ENCODE results near the gene IFNL2.

Gene IFNL2

GRCh38 chr19:39304701-39305571 is 36.7 kb downstream of the IFNL2 start:
- Histone ChIP-seq H3K18ac (ENCODE audit: low read length) (no peak overlapping the region), H3K23ac (ENCODE audit: low read depth, low read length, poor library complexity) (no peak overlapping the region), H3K4ac (ENCODE audit: low read length) (no peak overlapping the region), H2BK120ac (ENCODE audit: low read depth, low read length) (no peak overlapping the region), H2BK12ac (ENCODE audit: low read length) (no peak overlapping the region), H2AK5ac (ENCODE audit: low read depth, low read length) (no peak overlapping the region), H3K4me1 (ENCODE audit: control insufficient read depth in 2 of 2, insufficient read depth in 1 of 2, low read depth in 1 of 2, low read length in 2 of 2) (peaks cover 9 to 13% of the 10 kb centered on the region in 2 donors), H3K4me3 (ENCODE audit: low read length in 2 of 2) (no peak overlapping the region), H4K8ac (ENCODE audit: low read depth, low read length) (no peak overlapping the region), H4K91ac (ENCODE audit: low read depth, low read length, poor library complexity) (no peak overlapping the region), H2AFZ (ENCODE audit: low read length) (no peak overlapping the region), H3K27me3 (ENCODE audit: control insufficient read depth in 3 of 3, insufficient read depth in 3 of 3, low read depth in 1 of 3, low read length in 3 of 3) (peaks cover 9 to 77% (median 37%) of the 10 kb centered on the region in 3 experiments), H3K4me2 (ENCODE audit: insufficient read depth, low read length, poor library complexity, severe bottlenecking) (no peak overlapping the region), H3K9ac (ENCODE audit: low read depth, low read length, poor library complexity) (no peak overlapping the region), H3K14ac (ENCODE audit: low read length) (no peak overlapping the region), H2BK5ac (ENCODE audit: low read length) (no peak overlapping the region), H3K36me3 (replicated peaks in 1 of 2; ENCODE audit: control insufficient read depth in 2 of 2, insufficient read depth in 2 of 2, low read length in 2 of 2) (no peaks in the 10 kb centered on the region), H3K9me3 (replicated peaks in 1 of 2; ENCODE audit: control insufficient read depth in 2 of 2, insufficient read depth in 1 of 2, low read depth in 1 of 2, low read length in 2 of 2) (peaks cover 2 to 5% of the 10 kb centered on the region in 2 donors), H3K79me1 (ENCODE audit: low read depth, low read length) (no peaks in the 10 kb centered on the region), H3K27ac (replicated peaks; ENCODE audit: low read length) (no peak overlapping the region), H2BK15ac (ENCODE audit: low read length) (no peak overlapping the region)
- WGBS, 2 donors (ENCODE audit: extremely low coverage in 2 of 2, insufficient read length in 2 of 2, insufficient replicate concordance in 1 of 2): no CpG with 5 or more reads among the region's 6 CpGs
- DNase-seq (ENCODE audit: low spot score): no peak

DNA sequence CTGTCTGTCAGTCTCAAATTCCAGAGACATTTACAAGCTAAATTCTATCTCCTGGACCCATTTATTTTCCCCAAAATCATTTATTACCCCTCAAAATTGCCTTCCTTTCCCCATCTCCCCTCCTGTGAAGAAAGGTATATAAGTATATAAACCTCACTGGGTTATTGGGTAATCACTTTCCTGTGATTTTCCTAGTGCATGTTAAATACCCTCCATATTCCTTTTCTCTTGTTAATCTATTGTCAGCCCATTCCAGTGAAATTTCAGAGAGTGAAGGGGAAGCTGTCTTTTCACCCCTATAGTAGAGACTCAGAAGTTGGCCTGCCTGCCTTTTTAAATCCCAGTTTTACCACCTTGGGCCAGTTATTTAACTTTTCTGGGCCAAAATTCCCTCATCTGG is 37.9 kb downstream of the IFNL2 start:
- H2BK5ac ChIP-seq (ENCODE audit: low read length): no peak overlapping the region
- no peak overlapping the region for H3K18ac ChIP-seq (ENCODE audit: low read length)
- H3K79me1 ChIP-seq (ENCODE audit: low read depth, low read length): no peaks in the 10 kb centered on the region
- no peak overlapping the region for H2BK120ac ChIP-seq (ENCODE audit: low read depth, low read length)
- peaks cover 9 to 13% of the 10 kb centered on the region in 2 donors for H3K4me1 ChIP-seq (ENCODE audit: control insufficient read depth in 2 of 2, insufficient read depth in 1 of 2, low read depth in 1 of 2, low read length in 2 of 2)
- H3K27me3 ChIP-seq (ENCODE audit: control insufficient read depth in 3 of 3, insufficient read depth in 3 of 3, low read depth in 1 of 3, low read length in 3 of 3): peaks cover 9 to 78% (median 37%) of the 10 kb centered on the region in 3 experiments
- no peak overlapping the region for H3K4me3 ChIP-seq (ENCODE audit: low read length in 2 of 2)
- no peak overlapping the region for H3K14ac ChIP-seq (ENCODE audit: low read length)
- no peak overlapping the region for H3K4ac ChIP-seq (ENCODE audit: low read length)
- H2BK15ac ChIP-seq (ENCODE audit: low read length): no peak overlapping the region
- H3K9ac ChIP-seq (ENCODE audit: low read depth, low read length, poor library complexity): no peak overlapping the region
- H3K4me2 ChIP-seq (ENCODE audit: insufficient read depth, low read length, poor library complexity, severe bottlenecking): no peak overlapping the region
- H3K9me3 ChIP-seq (replicated peaks in 1 of 2; ENCODE audit: control insufficient read depth in 2 of 2, insufficient read depth in 1 of 2, low read depth in 1 of 2, low read length in 2 of 2): peaks cover 2 to 5% of the 10 kb centered on the region in 2 donors
- no peak overlapping the region for H2AK5ac ChIP-seq (ENCODE audit: low read depth, low read length)
- no peak overlapping the region for H4K8ac ChIP-seq (ENCODE audit: low read depth, low read length)
- H3K36me3 ChIP-seq (replicated peaks in 1 of 2; ENCODE audit: control insufficient read depth in 2 of 2, insufficient read depth in 2 of 2, low read length in 2 of 2): no peaks in the 10 kb centered on the region
- H3K27ac ChIP-seq (replicated peaks; ENCODE audit: low read length): no peak overlapping the region
- H3K23ac ChIP-seq (ENCODE audit: low read depth, low read length, poor library complexity): no peak overlapping the region
- DNase-seq (ENCODE audit: low spot score): no peak
- H4K91ac ChIP-seq (ENCODE audit: low read depth, low read length, poor library complexity): no peak overlapping the region
- H2BK12ac ChIP-seq (ENCODE audit: low read length): no peak overlapping the region
- no peak overlapping the region for H2AFZ ChIP-seq (ENCODE audit: low read length)

DNA sequence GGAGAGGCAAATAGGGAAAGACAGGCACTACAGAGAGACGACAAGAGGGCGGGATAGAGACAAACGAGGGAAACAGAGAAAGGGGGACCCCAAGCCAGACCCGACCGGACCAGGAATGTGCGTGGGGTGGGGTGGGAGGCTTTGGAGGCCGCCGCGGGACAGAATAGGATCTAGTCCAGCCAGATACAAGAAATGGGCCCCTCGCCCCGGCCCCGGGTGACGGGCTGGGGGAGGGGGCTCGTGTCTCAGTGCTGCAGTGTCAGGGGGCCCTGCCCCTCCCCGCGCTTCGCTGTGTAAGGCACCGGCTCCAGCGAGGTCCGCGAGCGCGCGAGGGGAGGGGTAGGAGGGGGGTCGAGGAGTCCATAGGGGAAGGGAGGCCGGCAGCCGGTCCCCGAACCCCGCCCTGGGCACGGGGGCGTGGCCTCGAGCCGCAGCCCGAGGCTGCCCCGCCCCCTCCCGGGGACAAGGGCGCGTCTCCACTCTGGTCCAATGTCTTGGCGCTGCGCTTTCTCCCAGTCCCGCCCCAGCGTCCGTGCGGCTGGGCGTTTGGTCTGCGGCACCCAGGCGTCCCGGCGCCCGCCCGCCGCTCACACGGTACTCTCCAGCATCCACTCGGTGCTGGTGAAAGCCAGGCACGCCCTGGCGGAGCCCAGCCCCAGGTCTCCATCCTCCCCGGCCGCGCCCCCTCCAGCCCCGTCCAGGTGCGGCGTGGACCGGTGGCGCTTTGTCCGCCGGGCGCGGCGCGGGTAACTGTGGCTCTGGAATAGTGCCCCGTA is 39.0 kb downstream of the IFNL2 start:
- Histone ChIP-seq H3K9ac (ENCODE audit: low read depth, low read length, poor library complexity) (peak overlapping the region; percentile 61), H4K8ac (ENCODE audit: low read depth, low read length) (no peak overlapping the region), H2BK5ac (ENCODE audit: low read length) (no peak overlapping the region), H3K27ac (replicated peaks; ENCODE audit: low read length) (no peak overlapping the region), H3K36me3 (replicated peaks in 1 of 2; ENCODE audit: control insufficient read depth in 2 of 2, insufficient read depth in 2 of 2, low read length in 2 of 2) (no peaks in the 10 kb centered on the region), H3K4me3 (ENCODE audit: low read length in 2 of 2) (peak overlapping the region; percentile 22 to 75), H3K79me1 (ENCODE audit: low read depth, low read length) (no peaks in the 10 kb centered on the region), H2AK5ac (ENCODE audit: low read depth, low read length) (no peak overlapping the region), H3K18ac (ENCODE audit: low read length) (peak overlapping the region; percentile 81), H2BK12ac (ENCODE audit: low read length) (no peak overlapping the region), H2BK120ac (ENCODE audit: low read depth, low read length) (peak overlapping the region; percentile 30), H4K91ac (ENCODE audit: low read depth, low read length, poor library complexity) (no peak overlapping the region), H3K4me2 (ENCODE audit: insufficient read depth, low read length, poor library complexity, severe bottlenecking) (peak overlapping the region; percentile 94), H3K23ac (ENCODE audit: low read depth, low read length, poor library complexity) (peak overlapping the region; percentile 89), H3K14ac (ENCODE audit: low read length) (no peak overlapping the region), H3K4ac (ENCODE audit: low read length) (no peak overlapping the region), H2AFZ (ENCODE audit: low read length) (peak overlapping the region; percentile 90), H3K4me1 (ENCODE audit: control insufficient read depth in 2 of 2, insufficient read depth in 1 of 2, low read depth in 1 of 2, low read length in 2 of 2) (peaks cover 9 to 13% of the 10 kb centered on the region in 2 donors), H3K9me3 (replicated peaks in 1 of 2; ENCODE audit: control insufficient read depth in 2 of 2, insufficient read depth in 1 of 2, low read depth in 1 of 2, low read length in 2 of 2) (peaks cover 2 to 5% of the 10 kb centered on the region in 2 donors), H2BK15ac (ENCODE audit: low read length) (peak overlapping the region; percentile 32), H3K27me3 (ENCODE audit: control insufficient read depth in 3 of 3, insufficient read depth in 3 of 3, low read depth in 1 of 3, low read length in 3 of 3) (peaks cover 9 to 72% (median 37%) of the 10 kb centered on the region in 3 experiments)
- DNase-seq (ENCODE audit: low spot score): no peak
- WGBS, 2 donors (ENCODE audit: extremely low coverage in 2 of 2, insufficient read length in 2 of 2, insufficient replicate concordance in 1 of 2): no CpG with 5 or more reads among the region's 71 CpGs
